HL-60 (cell line): ENCODE data around the gene MICAL2.
A peak's percentile ranks its signal among the peaks of the same experiment; 100 is the strongest.

ENCODE experiments used
- POLR2AphosphoS5 ChIP-seq: IDR thresholded peaks from 2 replicates; pipeline ENCODE4 v1.6.1; 2012; ENCODE audit warnings: low read depth
- REST ChIP-seq: IDR thresholded peaks from 2 replicates; pipeline ENCODE4 v1.6.1; 2012; ENCODE audit warnings: low read depth; ENCODE audit not compliant: insufficient replicate concordance

- TF ChIP-seq REST (no peak), POLR2AphosphoS5 (peak; percentile 32; the same call in 1 of the 2 replicates)
These were observed 104.8 kb downstream of the MICAL2 start for GRCh38 chr11:12215181-12215593.
